Measurements from ENCODE around the gene SMYD2. TPM values are rescaled to one million over a fixed set of nuclear protein-coding genes. Genes with fewer than 3 reads are reported as not detected.

SMYD2 gene
- total RNA-seq, 1 experiment from 2014 or later = 27.2 TPM

- H3K27me3 ChIP-seq (ENCODE audit: insufficient read depth, low read length) = no peaks in the 10 kb centered on the region
- H3K27ac ChIP-seq (ENCODE audit: low read depth, low read length) = no peak overlapping the region
- no peak overlapping the region for H2AFZ ChIP-seq (ENCODE audit: low read depth, low read length, poor library complexity, severe bottlenecking)
- ChIA-PET CTCF (no interaction called here), POLR2A (no interaction called here), RAD21 (ENCODE audit: low non-redundant PET in 1 of 2, low total read pairs in 2 of 2, uncharacterized antibody in 2 of 2, unreplicated experiment in 2 of 2) (no interaction called here)
- H3K4me2 ChIP-seq (ENCODE audit: low read length) = no peak overlapping the region
- intact Hi-C loops (cut with micrococcal nuclease) = no loop called here
- ATAC-seq = no peak
- no peaks in the 10 kb centered on the region for H3K4me1 ChIP-seq (ENCODE audit: control insufficient read depth in 1 of 2, insufficient read depth in 2 of 2, low read length in 2 of 2)
- H3K4me3 ChIP-seq (replicated peaks in 1 of 2; ENCODE audit: low read depth in 1 of 2, low read length in 2 of 2) = no peak overlapping the region
- BruUV-seq (replicated peaks) = no TSS peak
- TF ChIP-seq CBX3 (IDR thresholded peaks at IDR 0.05; ENCODE audit: low read depth) = no peak
- H3K9ac ChIP-seq (ENCODE audit: low read length) = no peak overlapping the region
- peaks cover 2 to 3% of the 10 kb centered on the region in 2 experiments; a peak in 1 of 4 replicates for H3K36me3 ChIP-seq (ENCODE audit: control insufficient read depth in 1 of 2, insufficient read depth in 2 of 2, low read length in 2 of 2)
- DNase-seq (ENCODE audit: low read depth, low spot score) = no peak
- no peaks in the 10 kb centered on the region for H3K9me3 ChIP-seq (ENCODE audit: control insufficient read depth in 1 of 2, insufficient read depth in 1 of 2, low read depth in 1 of 2, low read length in 2 of 2)
- H3K9me2 ChIP-seq (ENCODE audit: insufficient read depth) = no peaks in the 10 kb centered on the region
- H3K79me2 ChIP-seq (ENCODE audit: insufficient read depth, low read length) = no peaks in the 10 kb centered on the region
- no peaks in the 10 kb centered on the region for H4K20me1 ChIP-seq (ENCODE audit: insufficient read depth)
These were observed 61.6 kb downstream of the SMYD2 start for GRCh38 chr1:214342525-214342924.

- ATAC-seq = no peak
- no peaks in the 10 kb centered on the region for H4K20me1 ChIP-seq (ENCODE audit: insufficient read depth)
- no peak overlapping the region for H3K9ac ChIP-seq (ENCODE audit: low read length)
- H3K79me2 ChIP-seq (ENCODE audit: insufficient read depth, low read length) = no peaks in the 10 kb centered on the region
- no peaks in the 10 kb centered on the region for H3K9me2 ChIP-seq (ENCODE audit: insufficient read depth)
- H3K36me3 ChIP-seq (ENCODE audit: control insufficient read depth in 1 of 2, insufficient read depth in 2 of 2, low read length in 2 of 2) = 0 out of 4 replicates have a peak, but pooled peaks cover 2 to 3% of the 10 kb centered on the region in 2 experiments
- no peak overlapping the region for H3K4me2 ChIP-seq (ENCODE audit: low read length)
- ChIA-PET RAD21 (ENCODE audit: low non-redundant PET in 1 of 2, low total read pairs in 2 of 2, uncharacterized antibody in 2 of 2, unreplicated experiment in 2 of 2) (no interaction called here), POLR2A (no interaction called here), CTCF (interaction anchor here (1.0 kb wide), 1 partner anchor 12 kb away, joined by 3 read pairs; no protein-coding TSS in a partner anchor)
- no peak overlapping the region for H3K27ac ChIP-seq (ENCODE audit: low read depth, low read length)
- no peaks in the 10 kb centered on the region for H3K27me3 ChIP-seq (ENCODE audit: insufficient read depth, low read length)
- H3K4me3 ChIP-seq (replicated peaks in 1 of 2; ENCODE audit: low read depth in 1 of 2, low read length in 2 of 2) = no peak overlapping the region
- H2AFZ ChIP-seq (ENCODE audit: low read depth, low read length, poor library complexity, severe bottlenecking) = no peak overlapping the region
- intact Hi-C loops (cut with micrococcal nuclease) = no loop called here
- no TSS peak for BruUV-seq (replicated peaks)
- no peaks in the 10 kb centered on the region for H3K9me3 ChIP-seq (ENCODE audit: control insufficient read depth in 1 of 2, insufficient read depth in 1 of 2, low read depth in 1 of 2, low read length in 2 of 2)
- no peak for DNase-seq (ENCODE audit: low read depth, low spot score)
- H3K4me1 ChIP-seq (ENCODE audit: control insufficient read depth in 1 of 2, insufficient read depth in 2 of 2, low read length in 2 of 2) = no peaks in the 10 kb centered on the region
- TF ChIP-seq FOSL1 (IDR thresholded peaks at IDR 0.05; ENCODE audit: low read depth) (no peak), EZH2phosphoT487 (IDR thresholded peaks at IDR 0.05; ENCODE audit: borderline replicate concordance) (no peak), RAD21 (IDR thresholded peaks at IDR 0.05; ENCODE audit: low read depth) (no peak), POLR2A (IDR thresholded peaks at IDR 0.05; ENCODE audit: borderline replicate concordance, extremely low read depth, insufficient read depth, insufficient read length) (no peak), SP1 (IDR thresholded peaks at IDR 0.05; ENCODE audit: low read depth) (no peak), CBX3 (IDR thresholded peaks at IDR 0.05; ENCODE audit: low read depth) (no peak), EZH2 (IDR thresholded peaks at IDR 0.05) (no peak), TCF7L2 (IDR thresholded peaks at IDR 0.05; ENCODE audit: borderline replicate concordance, extremely low read depth, insufficient read depth, insufficient read length) (no peak), SRF (IDR thresholded peaks at IDR 0.05; ENCODE audit: low read depth) (no peak), CTCF (IDR thresholded peaks at IDR 0.05 in 2 of 3, conservative IDR thresholded peaks at IDR 0.05 in 1 of 3; ENCODE audit: borderline replicate concordance in 1 of 3, insufficient read depth in 1 of 3, low read depth in 2 of 3, low read length in 2 of 3) (no peak), EGR1 (IDR thresholded peaks at IDR 0.05; ENCODE audit: low read depth) (no peak), REST (IDR thresholded peaks at IDR 0.05; ENCODE audit: low read depth) (no peak), ZFX (IDR thresholded peaks at IDR 0.05) (no peak), YY1 (IDR thresholded peaks at IDR 0.05; ENCODE audit: extremely low read depth, insufficient replicate concordance, low read depth, low read length) (no peak)
These were observed 63.9 kb downstream of the SMYD2 start for GRCh38 chr1:214344897-214345296.
